WERI-Rb-1 (cell line): Measurements from ENCODE around the gene OR6X1.

Experiments used
- DNase-seq: peaks from one replicate; pipeline ENCODE4 v3.0.0-alpha.2; 2020
- H3K27ac ChIP-seq: fragments of 250-450 bp; sonication (Bioruptor Pico); 2 replicates; pipeline ENCODE4 v1.5.1; 2020; ENCODE audit warnings: mild to moderate bottlenecking, moderate library complexity
- H3K27me3 ChIP-seq: fragments of 250-450 bp; sonication (Bioruptor Pico); 2 replicates; pipeline ENCODE4 v1.5.1; 2021; ENCODE audit warnings: mild to moderate bottlenecking, low read depth, moderate library complexity; ENCODE audit not compliant: insufficient read depth, severe bottlenecking
- H3K36me3 ChIP-seq: fragments of 250-450 bp; sonication (Bioruptor Pico); 2 replicates; pipeline ENCODE4 v1.5.1; 2020; ENCODE audit warnings: mild to moderate bottlenecking, moderate library complexity
- H3K4me3 ChIP-seq: 2 replicates; pipeline ENCODE4 v1.5.1; 2011; ENCODE audit warnings: low read depth, mild to moderate bottlenecking, control low read depth, low read length
- H3K9me3 ChIP-seq: fragments of 250-450 bp; sonication (Bioruptor Pico); 2 replicates; pipeline ENCODE4 v1.5.1; 2021; ENCODE audit warnings: mild to moderate bottlenecking, moderate library complexity; ENCODE audit not compliant: severe bottlenecking
- CTCF ChIP-seq: IDR thresholded peaks from 2 replicates; pipeline ENCODE4 v1.5.1; 2011; ENCODE audit warnings: low read depth, mild to moderate bottlenecking, control low read depth, inconsistent platforms, low read length

Gene OR6X1

GRCh38 chr11:123741159-123742030 is 12.9 kb downstream of the OR6X1 start, which contains the start of gene ZNF202:
TSS of gene ZNF202 (minus strand) at chr11:123741660. CDS start at chr11:123730888, 10,772 bp downstream.
- TF ChIP-seq CTCF: peak; percentile 41
- peak within 1 kb of the TSS; percentile 91 for H3K4me3 ChIP-seq
- H3K27me3 ChIP-seq: no peaks in the 10 kb centered on the region
- DNase-seq: peak; percentile 93
- H3K9me3 ChIP-seq: no peaks in the 10 kb centered on the region
- peak within 1 kb of the TSS; percentile 96 for H3K27ac ChIP-seq
- H3K36me3 ChIP-seq: peaks cover 43% of the 10 kb centered on the region

- H3K36me3 ChIP-seq: peaks cover 50% of the 10 kb centered on the region
- TF ChIP-seq CTCF: no peak
These were observed 13.5 kb downstream of the OR6X1 start for GRCh38 chr11:123740787-123741158.

GRCh38 chr11:123738374-123738773 is 15.9 kb downstream of the OR6X1 start:
- Histone ChIP-seq H3K27me3 (no peaks in the 10 kb centered on the region), H3K4me3 (no peak overlapping the region), H3K9me3 (no peaks in the 10 kb centered on the region), H3K36me3 (peaks cover 59% of the 10 kb centered on the region), H3K27ac (no peak overlapping the region)
- no peak for DNase-seq
- no peak for TF ChIP-seq CTCF

More at GRCh38 chr11:123740787-123741158, 13.5 kb downstream of the OR6X1 start:
- Histone ChIP-seq H3K9me3 (no peaks in the 10 kb centered on the region), H3K27ac (peak overlapping the region; percentile 96), H3K4me3 (peak overlapping the region; percentile 91), H3K27me3 (no peaks in the 10 kb centered on the region)
- no peak for DNase-seq

- no peak for DNase-seq
- Histone ChIP-seq H3K27ac (no peak overlapping the region), H3K27me3 (no peaks in the 10 kb centered on the region), H3K4me3 (no peak overlapping the region), H3K36me3 (peaks cover 59% of the 10 kb centered on the region), H3K9me3 (no peaks in the 10 kb centered on the region)
- TF ChIP-seq CTCF: no peak
These were observed 17.5 kb downstream of the OR6X1 start for GRCh38 chr11:123736769-123737168.

- no peak overlapping the region for H3K27ac ChIP-seq
- DNase-seq: no peak
- TF ChIP-seq CTCF: no peak
- no peak overlapping the region for H3K4me3 ChIP-seq
- H3K36me3 ChIP-seq: peaks cover 64% of the 10 kb centered on the region
- H3K9me3 ChIP-seq: no peaks in the 10 kb centered on the region
- no peaks in the 10 kb centered on the region for H3K27me3 ChIP-seq
These were observed 24.7 kb downstream of the OR6X1 start for GRCh38 chr11:123729602-123730001.
